GM23338 (cell line): Measurements from ENCODE around the gene SAMD11. TPM values are rescaled to one million over a fixed set of nuclear protein-coding genes. Genes with fewer than 3 reads are reported as not detected.

Experiments used
- ATAC-seq: fragments of 200-7000 bp; cut with Tn5 transposase; 3 replicates; pipeline ENCODE4 v1.9.1; 2020
- DNase-seq: peaks from one replicate; pipeline ENCODE4 v3.0.0-alpha.2; 2015; ENCODE audit warnings: low spot score
- H2AFZ ChIP-seq: fragments of 200-600 bp; sonication (generic); 2 replicates; pipeline ENCODE4 v1.8.0; 2016; ENCODE audit warnings: antibody characterized with exemption, mild to moderate bottlenecking, moderate library complexity
- H3F3A ChIP-seq: fragments of 200-600 bp; sonication (generic); replicated peaks from 2 replicates; pipeline ENCODE4 v1.8.0; 2017; ENCODE audit warnings: antibody characterized with exemption, mixed run types, low read depth
- H3K27ac ChIP-seq: fragments of 200-600 bp; sonication (generic); 2 replicates; pipeline ENCODE4 v1.6.1; 2016; ENCODE audit warnings: low read depth
- H3K27me3 ChIP-seq: fragments of 200-600 bp; sonication (generic); 2 replicates; pipeline ENCODE4 v1.8.0; 2016; ENCODE audit warnings: mild to moderate bottlenecking, mixed run types, moderate library complexity; ENCODE audit not compliant: insufficient read depth
- H3K36me3 ChIP-seq: fragments of 200-600 bp; sonication (generic); 2 replicates; pipeline ENCODE4 v1.8.0; 2016; ENCODE audit warnings: mild to moderate bottlenecking; ENCODE audit not compliant: insufficient read depth
- H3K4me1 ChIP-seq: fragments of 200-600 bp; sonication (generic); 2 replicates; pipeline ENCODE4 v1.8.0; 2016; ENCODE audit warnings: mild to moderate bottlenecking, moderate library complexity; ENCODE audit not compliant: insufficient read depth
- H3K4me2 ChIP-seq: fragments of 200-600 bp; sonication (generic); 2 replicates; pipeline ENCODE4 v1.7.1; 2017; ENCODE audit warnings: mixed run types
- H3K4me3 ChIP-seq: fragments of 200-600 bp; sonication (generic); 2 replicates; pipeline ENCODE4 v1.6.1; 2016; ENCODE audit warnings: mixed run types
- H3K79me2 ChIP-seq: fragments of 200-600 bp; sonication (generic); replicated peaks from 2 replicates; pipeline ENCODE4 v1.8.0; 2017; ENCODE audit warnings: mild to moderate bottlenecking; ENCODE audit not compliant: insufficient read depth
- H3K9me2 ChIP-seq: fragments of 200-600 bp; sonication (generic); 2 replicates; pipeline ENCODE4 v1.8.0; 2017; ENCODE audit not compliant: insufficient read depth
- H4K20me1 ChIP-seq: fragments of 200-600 bp; sonication (generic); replicated peaks from 2 replicates; pipeline ENCODE4 v1.8.0; 2017; ENCODE audit warnings: mild to moderate bottlenecking; ENCODE audit not compliant: insufficient read depth
- H3K27ac Mint-ChIP-seq: 2 replicates; pipeline ENCODE4 v1.8.0; 2020; ENCODE audit warnings: inconsistent platforms, mild to moderate bottlenecking, moderate library complexity, mixed read lengths
- H3K27me3 Mint-ChIP-seq: 3 replicates; pipeline ENCODE4 v1.8.0; 2022; ENCODE audit warnings: low read depth, mild to moderate bottlenecking, moderate library complexity, mixed read lengths, inconsistent platforms; ENCODE audit not compliant: insufficient read depth, poor library complexity
- H3K36me3 Mint-ChIP-seq: 3 replicates; pipeline ENCODE4 v1.8.0; 2021; ENCODE audit warnings: low read depth, mild to moderate bottlenecking, inconsistent platforms, moderate library complexity, mixed read lengths
- H3K4me1 Mint-ChIP-seq: 3 replicates; pipeline ENCODE4 v1.8.0; 2020; ENCODE audit warnings: mild to moderate bottlenecking, inconsistent platforms, mixed read lengths
- H3K4me3 Mint-ChIP-seq: 3 replicates; pipeline ENCODE4 v1.8.0; 2021; ENCODE audit warnings: moderate library complexity, mild to moderate bottlenecking, inconsistent platforms, mixed read lengths
- H3K9me3 Mint-ChIP-seq: 3 replicates; pipeline ENCODE4 v1.8.0; 2020; ENCODE audit warnings: moderate library complexity, mild to moderate bottlenecking, inconsistent platforms, mixed read lengths
- CREB1 ChIP-seq: fragments of 250-450 bp; sonication (Bioruptor Pico); IDR thresholded peaks from 2 replicates; pipeline ENCODE4 v1.5.0; 2020; ENCODE audit warnings: low read depth, mild to moderate bottlenecking, moderate library complexity
- EZH2 ChIP-seq: fragments of 200-600 bp; sonication (generic); IDR thresholded peaks from one replicate; pipeline ENCODE4 v1.8.0; 2017; ENCODE audit warnings: antibody characterized with exemption, mild to moderate bottlenecking, low read depth; ENCODE audit not compliant: unreplicated experiment
- EZH2phosphoT487 ChIP-seq: fragments of 200-600 bp; sonication (generic); IDR thresholded peaks from one replicate; pipeline ENCODE4 v1.8.1; 2018; ENCODE audit warnings: antibody characterized with exemption; ENCODE audit not compliant: unreplicated experiment
- JUNB ChIP-seq: IDR thresholded peaks from one replicate; pipeline ENCODE4 v1.6.1; 2016; ENCODE audit warnings: antibody characterized with exemption; ENCODE audit not compliant: unreplicated experiment
- POLR2AphosphoS5 ChIP-seq: IDR thresholded peaks from 2 replicates; pipeline ENCODE4 v1.6.1; 2016; ENCODE audit warnings: antibody characterized with exemption, low read depth
- STAT1 ChIP-seq: IDR thresholded peaks from one replicate; pipeline ENCODE4 v1.6.1; 2016; ENCODE audit warnings: antibody characterized with exemption; ENCODE audit not compliant: unreplicated experiment
- ZNF114 ChIP-seq: fragments of 250-450 bp; sonication (Bioruptor Pico); IDR thresholded peaks from 2 replicates; pipeline ENCODE4 v1.5.0; 2020; ENCODE audit warnings: mild to moderate bottlenecking, moderate library complexity
- ZNF331 ChIP-seq: fragments of 250-450 bp; sonication (Bioruptor Pico); IDR thresholded peaks from 2 replicates; pipeline ENCODE4 v1.5.0; 2020; ENCODE audit warnings: low read depth, mild to moderate bottlenecking, moderate library complexity
- polyA plus RNA-seq: library from polyadenylated mRNA; unstranded; fragments of >200 nt; fragmentation: Nextera tagmentation; extraction: Ambion mirVana; gene quantifications from 2 replicates; pipeline ENCODE4 v1.2.1, GENCODE V29; 2016
- total RNA-seq: library from RNA; depleted of rRNA; stranded (reverse); fragments of >200 nt; shearing (Covaris generic); gene quantifications from 2 replicates; pipeline ENCODE4 v1.2.3, GENCODE V29; 2014
- TF ChIP-seq, protein P1 (sequence below), 2 experiments: fragments of 200-600 bp in 1 of 2; sonication (generic) in 1 of 2; conservative IDR thresholded peaks; 2 replicates each; pipeline versions ENCODE4 v1.5.1 to v1.6.1; 2016 to 2017; ENCODE audit warnings: antibody characterized with exemption in 2 of 2, low read depth in 2 of 2, mild to moderate bottlenecking in 2 of 2, moderate library complexity in 1 of 2
- TF ChIP-seq, protein P2 (sequence below): IDR thresholded peaks from one replicate; pipeline ENCODE4 v1.6.1; 2018; ENCODE audit warnings: antibody characterized with exemption; ENCODE audit not compliant: unreplicated experiment
- TF ChIP-seq, protein P3 (sequence below): IDR thresholded peaks from 2 replicates; pipeline ENCODE4 v1.6.1; 2016; ENCODE audit warnings: antibody characterized with exemption

The SAMD11 gene
- total and polyA plus RNA-seq, 2 experiments from 2014 or later = 0.14 to 0.40 TPM

DNA sequence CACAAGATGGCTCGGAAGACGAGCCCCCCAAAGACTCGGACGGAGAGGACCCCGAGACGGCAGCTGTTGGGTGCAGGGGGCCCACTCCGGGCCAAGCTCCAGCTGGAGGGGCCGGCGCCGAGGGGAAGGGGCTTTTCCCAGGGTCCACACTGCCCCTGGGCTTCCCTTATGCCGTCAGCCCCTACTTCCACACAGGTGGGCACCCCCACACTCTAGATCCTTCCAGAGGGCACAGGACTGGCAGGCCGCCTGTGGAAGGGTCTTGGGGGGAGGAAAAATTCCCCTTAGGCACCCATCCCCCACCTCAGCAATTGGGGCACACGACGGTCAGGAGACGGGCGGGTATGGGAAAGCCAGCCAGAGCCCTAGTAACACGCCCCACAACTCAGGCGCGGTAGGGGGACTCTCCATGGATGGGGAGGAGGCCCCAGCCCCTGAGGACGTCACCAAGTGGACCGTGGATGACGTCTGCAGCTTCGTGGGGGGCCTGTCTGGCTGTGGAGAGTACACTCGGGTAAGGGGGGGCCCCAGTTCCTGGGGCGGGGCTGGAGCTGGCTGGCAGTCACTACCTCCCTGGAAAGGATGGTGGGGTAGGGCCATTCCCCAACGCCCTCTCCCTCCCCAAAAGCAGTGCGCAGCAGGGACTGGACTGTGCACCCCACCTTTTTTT is 19.3 kb downstream of the SAMD11 start:
- H3K4me3 ChIP-seq = peak overlapping the region; percentile 55
- H3K4me2 ChIP-seq = peak overlapping the region; percentile 79
- no peaks in the 10 kb centered on the region for H3K9me2 ChIP-seq
- Mint-ChIP-seq H3K36me3 (peaks cover 17% of the 10 kb centered on the region; the same call in 2 of the 3 replicates), H3K4me3 (peak overlapping the region; percentile 41; the same call in 2 of the 3 replicates), H3K9me3 (peaks cover 3% of the 10 kb centered on the region; the same call in 1 of the 3 replicates), H3K27me3 (peaks cover 47% of the 10 kb centered on the region), H3K4me1 (peaks cover 11% of the 10 kb centered on the region; the same call in 2 of the 3 replicates), H3K27ac (no peak overlapping the region)
- 0 out of 2 replicates have a peak, but pooled peaks cover 3% of the 10 kb centered on the region for H3F3A ChIP-seq
- H3K27ac ChIP-seq = no peak overlapping the region
- no peaks in the 10 kb centered on the region for H3K79me2 ChIP-seq
- DNase-seq = no peak
- no peaks in the 10 kb centered on the region; the same call in 1 of the 2 replicates for H4K20me1 ChIP-seq
- ATAC-seq = peak; percentile 1; the same call in 1 of the 3 replicates
- peaks cover 62% of the 10 kb centered on the region for H3K27me3 ChIP-seq
- TF ChIP-seq CREB1 (CRISPR knock-in tag) (peak; percentile 45; the same call in 1 of the 2 replicates), STAT1 (no peak)
- H3K36me3 ChIP-seq = peaks cover 6% of the 10 kb centered on the region; the same call in 1 of the 2 replicates
- H2AFZ ChIP-seq = no peak overlapping the region
- H3K4me1 ChIP-seq = peaks cover 5% of the 10 kb centered on the region; the same call in 1 of the 2 replicates

DNA sequence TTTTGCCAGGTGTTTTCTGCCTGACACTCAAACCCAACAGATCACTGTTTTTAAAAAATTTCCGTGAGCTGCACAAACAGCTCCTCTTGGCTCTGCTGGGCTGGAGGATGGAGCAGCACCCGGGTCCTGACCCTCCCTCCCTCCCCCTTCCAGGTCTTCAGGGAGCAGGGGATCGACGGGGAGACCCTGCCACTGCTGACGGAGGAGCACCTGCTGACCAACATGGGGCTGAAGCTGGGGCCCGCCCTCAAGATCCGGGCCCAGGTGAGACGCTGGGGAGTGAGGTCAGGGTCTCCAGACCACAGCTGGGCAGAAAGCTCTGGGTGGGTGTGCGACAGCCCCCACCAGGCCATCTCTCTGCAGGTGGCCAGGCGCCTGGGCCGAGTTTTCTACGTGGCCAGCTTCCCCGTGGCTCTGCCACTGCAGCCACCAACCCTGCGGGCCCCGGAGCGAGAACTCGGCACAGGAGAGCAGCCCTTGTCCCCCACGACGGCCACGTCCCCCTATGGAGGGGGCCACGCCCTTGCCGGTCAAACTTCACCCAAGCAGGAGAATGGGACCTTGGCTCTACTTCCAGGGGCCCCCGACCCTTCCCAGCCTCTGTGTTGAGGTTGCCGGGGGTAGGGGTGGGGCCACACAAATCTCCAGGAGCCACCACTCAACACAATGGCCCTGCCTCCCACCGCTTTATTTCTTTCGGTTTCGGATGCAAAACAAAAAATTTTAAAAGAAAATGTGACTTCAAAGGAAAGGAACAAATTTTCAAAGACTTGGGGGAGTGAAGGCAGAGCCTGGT is 20.0 kb downstream of the SAMD11 start:
- H3K9me3 Mint-ChIP-seq = peaks cover 3% of the 10 kb centered on the region; the same call in 1 of the 3 replicates
- peaks cover 39% of the 10 kb centered on the region for H3K27me3 Mint-ChIP-seq
- ATAC-seq = no peak
- H3K27ac Mint-ChIP-seq = no peak overlapping the region
- H3K4me1 Mint-ChIP-seq = peaks cover 11% of the 10 kb centered on the region; the same call in 2 of the 3 replicates
- peaks cover 6% of the 10 kb centered on the region; the same call in 1 of the 2 replicates for H3K36me3 ChIP-seq
- no peak overlapping the region; the same call in 1 of the 2 replicates for H3K4me2 ChIP-seq
- peaks cover 55% of the 10 kb centered on the region for H3K27me3 ChIP-seq
- no peaks in the 10 kb centered on the region for H3K9me2 ChIP-seq
- no peak overlapping the region for H2AFZ ChIP-seq
- peaks cover 5% of the 10 kb centered on the region; the same call in 1 of the 2 replicates for H3K4me1 ChIP-seq
- DNase-seq = no peak
- H3K79me2 ChIP-seq = no peaks in the 10 kb centered on the region
- H3K4me3 Mint-ChIP-seq = no peak overlapping the region
- H3K36me3 Mint-ChIP-seq = peaks cover 18% of the 10 kb centered on the region
- no peaks in the 10 kb centered on the region; the same call in 1 of the 2 replicates for H4K20me1 ChIP-seq
- H3K27ac ChIP-seq = no peak overlapping the region
- H3F3A ChIP-seq = 0 out of 2 replicates have a peak, but pooled peaks cover 3% of the 10 kb centered on the region
- H3K4me3 ChIP-seq = no peak overlapping the region
- TF ChIP-seq, protein P1, sequence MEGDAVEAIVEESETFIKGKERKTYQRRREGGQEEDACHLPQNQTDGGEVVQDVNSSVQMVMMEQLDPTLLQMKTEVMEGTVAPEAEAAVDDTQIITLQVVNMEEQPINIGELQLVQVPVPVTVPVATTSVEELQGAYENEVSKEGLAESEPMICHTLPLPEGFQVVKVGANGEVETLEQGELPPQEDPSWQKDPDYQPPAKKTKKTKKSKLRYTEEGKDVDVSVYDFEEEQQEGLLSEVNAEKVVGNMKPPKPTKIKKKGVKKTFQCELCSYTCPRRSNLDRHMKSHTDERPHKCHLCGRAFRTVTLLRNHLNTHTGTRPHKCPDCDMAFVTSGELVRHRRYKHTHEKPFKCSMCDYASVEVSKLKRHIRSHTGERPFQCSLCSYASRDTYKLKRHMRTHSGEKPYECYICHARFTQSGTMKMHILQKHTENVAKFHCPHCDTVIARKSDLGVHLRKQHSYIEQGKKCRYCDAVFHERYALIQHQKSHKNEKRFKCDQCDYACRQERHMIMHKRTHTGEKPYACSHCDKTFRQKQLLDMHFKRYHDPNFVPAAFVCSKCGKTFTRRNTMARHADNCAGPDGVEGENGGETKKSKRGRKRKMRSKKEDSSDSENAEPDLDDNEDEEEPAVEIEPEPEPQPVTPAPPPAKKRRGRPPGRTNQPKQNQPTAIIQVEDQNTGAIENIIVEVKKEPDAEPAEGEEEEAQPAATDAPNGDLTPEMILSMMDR (conservative IDR thresholded peaks at IDR 0.05; ENCODE audit: low read depth in 2 of 2) = no peak
- TF ChIP-seq ZNF114 (CRISPR knock-in tag) (no peak), JUNB (no peak), EZH2phosphoT487 (no peak), EZH2 (no peak), ZNF331 (CRISPR knock-in tag) (no peak), POLR2AphosphoS5 (no peak), STAT1 (no peak)
- TF ChIP-seq, protein P2, sequence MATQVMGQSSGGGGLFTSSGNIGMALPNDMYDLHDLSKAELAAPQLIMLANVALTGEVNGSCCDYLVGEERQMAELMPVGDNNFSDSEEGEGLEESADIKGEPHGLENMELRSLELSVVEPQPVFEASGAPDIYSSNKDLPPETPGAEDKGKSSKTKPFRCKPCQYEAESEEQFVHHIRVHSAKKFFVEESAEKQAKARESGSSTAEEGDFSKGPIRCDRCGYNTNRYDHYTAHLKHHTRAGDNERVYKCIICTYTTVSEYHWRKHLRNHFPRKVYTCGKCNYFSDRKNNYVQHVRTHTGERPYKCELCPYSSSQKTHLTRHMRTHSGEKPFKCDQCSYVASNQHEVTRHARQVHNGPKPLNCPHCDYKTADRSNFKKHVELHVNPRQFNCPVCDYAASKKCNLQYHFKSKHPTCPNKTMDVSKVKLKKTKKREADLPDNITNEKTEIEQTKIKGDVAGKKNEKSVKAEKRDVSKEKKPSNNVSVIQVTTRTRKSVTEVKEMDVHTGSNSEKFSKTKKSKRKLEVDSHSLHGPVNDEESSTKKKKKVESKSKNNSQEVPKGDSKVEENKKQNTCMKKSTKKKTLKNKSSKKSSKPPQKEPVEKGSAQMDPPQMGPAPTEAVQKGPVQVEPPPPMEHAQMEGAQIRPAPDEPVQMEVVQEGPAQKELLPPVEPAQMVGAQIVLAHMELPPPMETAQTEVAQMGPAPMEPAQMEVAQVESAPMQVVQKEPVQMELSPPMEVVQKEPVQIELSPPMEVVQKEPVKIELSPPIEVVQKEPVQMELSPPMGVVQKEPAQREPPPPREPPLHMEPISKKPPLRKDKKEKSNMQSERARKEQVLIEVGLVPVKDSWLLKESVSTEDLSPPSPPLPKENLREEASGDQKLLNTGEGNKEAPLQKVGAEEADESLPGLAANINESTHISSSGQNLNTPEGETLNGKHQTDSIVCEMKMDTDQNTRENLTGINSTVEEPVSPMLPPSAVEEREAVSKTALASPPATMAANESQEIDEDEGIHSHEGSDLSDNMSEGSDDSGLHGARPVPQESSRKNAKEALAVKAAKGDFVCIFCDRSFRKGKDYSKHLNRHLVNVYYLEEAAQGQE = no peak
- TF ChIP-seq, protein P3, sequence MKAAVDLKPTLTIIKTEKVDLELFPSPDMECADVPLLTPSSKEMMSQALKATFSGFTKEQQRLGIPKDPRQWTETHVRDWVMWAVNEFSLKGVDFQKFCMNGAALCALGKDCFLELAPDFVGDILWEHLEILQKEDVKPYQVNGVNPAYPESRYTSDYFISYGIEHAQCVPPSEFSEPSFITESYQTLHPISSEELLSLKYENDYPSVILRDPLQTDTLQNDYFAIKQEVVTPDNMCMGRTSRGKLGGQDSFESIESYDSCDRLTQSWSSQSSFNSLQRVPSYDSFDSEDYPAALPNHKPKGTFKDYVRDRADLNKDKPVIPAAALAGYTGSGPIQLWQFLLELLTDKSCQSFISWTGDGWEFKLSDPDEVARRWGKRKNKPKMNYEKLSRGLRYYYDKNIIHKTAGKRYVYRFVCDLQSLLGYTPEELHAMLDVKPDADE = no peak
